ENCODE data around the gene ANKRD10.

The ANKRD10 gene

DNA sequence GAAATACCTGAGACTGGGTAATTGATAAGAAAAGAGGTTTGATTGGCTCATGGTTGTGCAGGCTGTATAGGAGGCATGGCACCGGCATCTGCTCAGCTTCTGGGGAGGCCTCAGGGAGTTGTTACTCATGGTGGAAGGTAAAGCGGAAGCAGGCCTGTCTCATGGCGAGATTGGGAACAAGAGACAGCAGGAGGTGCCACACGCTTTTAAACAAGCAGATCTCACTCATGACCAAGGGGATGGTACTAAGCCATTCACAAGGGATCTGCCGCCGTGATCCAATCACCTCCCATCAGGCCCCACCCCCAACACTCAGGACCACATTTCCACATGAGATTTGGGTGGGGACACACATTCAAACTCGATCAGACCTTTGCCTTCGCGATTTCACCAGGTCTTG lies 86.2 kb downstream of the ANKRD10 start:
- no peak for DNase-seq

All from DMS53 (cell line).